K562 (cell line): ENCODE results near the gene CALML4. TPM values are rescaled to one million over a fixed set of nuclear protein-coding genes. Genes with fewer than 3 reads are reported as not detected.

Source experiments
- ATAC-seq: fragments of 200-7000 bp; cut with Tn5 transposase; 3 replicates; pipeline ENCODE4 v1.9.1; 2020; ENCODE audit warnings: moderate library complexity
- BruUV-seq: library from RNA; stranded (reverse); fragments of 400-500 nt; replicated peaks from 2 replicates; lab custom pipeline; 2021; lab: Mats Ljungman, UMichigan
- CTCF ChIA-PET: fragments of 300-600 bp; formaldehyde crosslinking; extraction: SDS; loops from one replicate; lab custom pipeline; 2021; ENCODE audit warnings: low intra/inter-chr PET ratio; lab: Yijun Ruan, JAX
- POLR2A ChIA-PET: fragments of 300-600, 350-650 bp; sonication (Branson Sonifier 250); formaldehyde crosslinking; extraction: SDS; loops from one replicate; lab custom pipeline; 2021; ENCODE audit warnings: antibody characterized with exemption, inconsistent platforms; lab: Yijun Ruan, JAX
- DNase-seq, 4 experiments: peaks; one replicate each; pipeline versions ENCODE4 v3.0.0 to v3.0.0-alpha.2; 2011 to 2018; ENCODE audit warnings: low spot score in 3 of 4, mixed read lengths in 3 of 4; ENCODE audit errors: extremely low read depth in 1 of 4
- FAIRE-seq: peaks from 2 replicates; lab custom pipeline; 2011; peaks lifted over from hg19 to GRCh38; lab: Jason Lieb, UNC
- H2AFZ ChIP-seq: 2 replicates; pipeline ENCODE4 v1.6.0; 2011; ENCODE audit warnings: low read depth, low read length, control low read depth, inconsistent platforms
- H3K27ac ChIP-seq: fragments of 200-600 bp; 3 replicates; pipeline ENCODE4 v1.8.0; 2011; ENCODE audit warnings: low read depth, mild to moderate bottlenecking, control low read depth, inconsistent platforms, low read length, moderate library complexity, mixed read lengths; ENCODE audit errors: extremely low read depth
- H3K27me3 ChIP-seq, 2 experiments: fragments of 300-600 bp in 1 of 2; 2 replicates in 1 of 2; 3 replicates in 1 of 2; pipeline versions ENCODE4 v1.6.0 to v1.8.0; 2011; ENCODE audit warnings: inconsistent platforms in 2 of 2, low read length in 2 of 2, mild to moderate bottlenecking in 1 of 2, mixed read lengths in 1 of 2, moderate library complexity in 1 of 2; ENCODE audit not compliant: control insufficient read depth in 2 of 2, insufficient read depth in 2 of 2
- H3K36me3 ChIP-seq: fragments of 300-600 bp; 3 replicates; pipeline ENCODE4 v1.8.0; 2011; ENCODE audit warnings: mild to moderate bottlenecking, low read length, inconsistent platforms; ENCODE audit not compliant: control insufficient read depth, insufficient read depth
- H3K4me1 ChIP-seq, 2 experiments: fragments of 200-600 bp in 1 of 2; replicated peaks in 1 of 2; 2 replicates in 1 of 2; 3 replicates in 1 of 2; pipeline versions ENCODE4 v1.5.1 to v1.8.0; 2011; ENCODE audit warnings: inconsistent platforms in 2 of 2, low read length in 2 of 2, mild to moderate bottlenecking in 1 of 2, mixed read lengths in 1 of 2, moderate library complexity in 1 of 2; ENCODE audit not compliant: control insufficient read depth in 2 of 2, insufficient read depth in 2 of 2
- H3K4me2 ChIP-seq: 2 replicates; pipeline ENCODE4 v1.6.1; 2011; ENCODE audit warnings: low read length, control low read depth, inconsistent platforms, mixed read lengths; ENCODE audit not compliant: insufficient read depth
- H3K4me3 ChIP-seq: fragments of 200-600 bp; sonication (generic), shearing (Covaris generic); 2 replicates; pipeline ENCODE4 v1.5.1; 2016; ENCODE audit warnings: control low read depth, inconsistent platforms
- H3K79me2 ChIP-seq: fragments of 200-600 bp; 3 replicates; pipeline ENCODE4 v1.8.0; 2011; ENCODE audit warnings: low read length, inconsistent platforms; ENCODE audit not compliant: control insufficient read depth, insufficient read depth
- H3K9ac ChIP-seq, 2 experiments: 2 replicates each; pipeline versions ENCODE4 v1.6.0 to v1.6.1; 2011; ENCODE audit warnings: low read depth in 2 of 2, low read length in 2 of 2, control low read depth in 1 of 2, inconsistent platforms in 1 of 2, mild to moderate bottlenecking in 1 of 2, mixed read lengths in 1 of 2; ENCODE audit not compliant: insufficient read depth in 1 of 2
- H3K9me1 ChIP-seq: one replicate; pipeline ENCODE4 v1.6.0; 2011; ENCODE audit warnings: inconsistent platforms, mild to moderate bottlenecking, low read length, moderate library complexity; ENCODE audit not compliant: control insufficient read depth, insufficient read depth
- H3K9me3 ChIP-seq: replicated peaks from 2 replicates; pipeline ENCODE4 v1.5.1; 2011; ENCODE audit warnings: low read depth, low read length, inconsistent platforms; ENCODE audit not compliant: control insufficient read depth, insufficient read depth
- H4K20me1 ChIP-seq: replicated peaks from 2 replicates; pipeline ENCODE4 v1.6.1; 2011; ENCODE audit warnings: low read length, inconsistent platforms, mixed read lengths; ENCODE audit not compliant: control insufficient read depth, insufficient read depth
- CTBP1 ChIP-seq: fragments of 450-650 bp; IDR thresholded peaks from 2 replicates; pipeline ENCODE4 v1.6.1; 2016; ENCODE audit warnings: borderline replicate concordance
- DPF2 ChIP-seq: fragments of 450-650 bp; IDR thresholded peaks from 2 replicates; pipeline ENCODE4 v1.6.1; 2016
- FOXM1 ChIP-seq, 2 experiments: fragments of 450-650 bp in 1 of 2; sonication (generic) in 1 of 2; formaldehyde crosslinking in 1 of 2; IDR thresholded peaks; 2 replicates each; pipeline versions ENCODE4 v1.6.1 to v1.9.0; 2017 to 2022; ENCODE audit warnings: low read depth in 2 of 2, mild to moderate bottlenecking in 2 of 2, missing genetic modification reagents in 1 of 2, moderate library complexity in 1 of 2
- MCM7 ChIP-seq, 2 experiments: fragments of 450-650 bp; IDR thresholded peaks; 2 replicates each; pipeline ENCODE4 v1.6.1; 2016 to 2018
- MEIS2 ChIP-seq: fragments of 450-650 bp; IDR thresholded peaks from 2 replicates; pipeline ENCODE4 v1.6.1; 2014; ENCODE audit warnings: mild to moderate bottlenecking; ENCODE audit not compliant: partially characterized antibody
- NFYB ChIP-seq: IDR thresholded peaks from 2 replicates; pipeline ENCODE4 v1.6.1; 2011; ENCODE audit warnings: mild to moderate bottlenecking, moderate library complexity; ENCODE audit not compliant: insufficient read length; ENCODE audit errors: extremely low read depth
- RBM25 ChIP-seq: fragments of 200-400 bp; formaldehyde crosslinking; IDR thresholded peaks from 2 replicates; pipeline ENCODE4 v1.6.1; 2018; ENCODE audit warnings: low read length, low read depth, moderate library complexity; ENCODE audit not compliant: severe bottlenecking
- WGBS: fragments of 100-300 bp; shearing (Covaris generic); methylation state at CpG from one replicate; pipeline ENCODE4 v1.1.6; 2016; ENCODE audit warnings: low coverage, mixed read lengths; ENCODE audit not compliant: insufficient coverage; ENCODE audit errors: missing lambda C conversion rate; 5-methylcytosine and 5-hydroxymethylcytosine counted together
- in situ Hi-C: fragments of 300-500 bp; cut with MboI; formaldehyde crosslinking; loops from 4 replicates; pipeline ENCODE4 v1.15.0; 2018; ENCODE audit warnings: inconsistent platforms, mixed read lengths
- intact Hi-C: fragments of 100-400 bp; cut with micrococcal nuclease; formaldehyde crosslinking; loops from 2 replicates; pipeline ENCODE4 v1.14.2; 2022
- polyA plus RNA-seq, 8 experiments: library from polyadenylated mRNA; depleted of rRNA in 4 of 8; stranded (reverse) in 5 of 8; unstranded in 3 of 8; fragments of >200 nt; fragmentation: Nextera tagmentation in 2 of 8; fragmentation: Illumina TruSeq in 1 of 8; extraction: Ambion mirVana in 2 of 8; extraction: Trizol in 1 of 8; gene quantifications; 2 replicates each; pipeline versions ENCODE4 v1.2.1 to v1.2.3, GENCODE V29; 2011 to 2014; ENCODE audit warnings: inconsistent platforms in 1 of 8, missing spikeins in 1 of 8
- total RNA-seq, 7 experiments: library from RNA; depleted of rRNA in 6 of 7; stranded (reverse); fragments of >200 nt in 6 of 7; fragmentation: Illumina TruSeq in 2 of 7; extraction: Trizol in 2 of 7; gene quantifications; 2 replicates each; pipeline versions ENCODE4 v1.2.1 to v1.2.3, GENCODE V29; 2011 to 2021; ENCODE audit warnings: low replicate concordance in 1 of 7
- TF ChIP-seq, protein P1 (sequence below): fragments of 450-650 bp; IDR thresholded peaks from 2 replicates; pipeline ENCODE4 v1.6.1; 2018; ENCODE audit not compliant: partially characterized antibody
- TF ChIP-seq, protein P2 (sequence below): fragments of 450-650 bp; IDR thresholded peaks from 2 replicates; pipeline ENCODE4 v1.6.1; 2016; ENCODE audit warnings: antibody characterized with exemption

The CALML4 gene
- total and polyA plus RNA-seq, 9 of the 15 experiments (the other 6 are each of a cell fraction or from before 2014, with no cell fraction given): 2.8 to 30.6 (median 15.5) TPM

DNA sequence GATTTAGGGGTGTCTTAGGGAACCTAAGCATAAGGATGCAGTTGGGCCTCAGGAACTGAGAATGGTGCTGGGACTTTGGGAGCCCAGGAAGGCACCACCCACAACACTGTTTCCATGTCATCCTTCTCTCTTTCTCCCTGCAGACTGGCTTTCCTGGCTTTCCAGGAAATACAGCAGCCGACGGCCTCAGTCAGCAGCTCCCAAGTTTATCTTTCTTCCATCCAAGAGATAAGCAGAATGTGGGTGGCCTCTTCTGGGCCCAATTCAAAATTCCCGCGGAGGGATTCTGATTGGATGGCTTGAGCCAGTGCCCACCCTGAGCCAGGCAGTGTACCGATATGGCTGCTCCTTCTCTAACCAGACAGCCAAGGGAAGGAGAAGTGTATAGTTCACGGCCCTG is 28.9 kb upstream of the CALML4 start:
- ATAC-seq: no peak
- TF ChIP-seq RBM25: no peak
- TF ChIP-seq, protein P1, sequence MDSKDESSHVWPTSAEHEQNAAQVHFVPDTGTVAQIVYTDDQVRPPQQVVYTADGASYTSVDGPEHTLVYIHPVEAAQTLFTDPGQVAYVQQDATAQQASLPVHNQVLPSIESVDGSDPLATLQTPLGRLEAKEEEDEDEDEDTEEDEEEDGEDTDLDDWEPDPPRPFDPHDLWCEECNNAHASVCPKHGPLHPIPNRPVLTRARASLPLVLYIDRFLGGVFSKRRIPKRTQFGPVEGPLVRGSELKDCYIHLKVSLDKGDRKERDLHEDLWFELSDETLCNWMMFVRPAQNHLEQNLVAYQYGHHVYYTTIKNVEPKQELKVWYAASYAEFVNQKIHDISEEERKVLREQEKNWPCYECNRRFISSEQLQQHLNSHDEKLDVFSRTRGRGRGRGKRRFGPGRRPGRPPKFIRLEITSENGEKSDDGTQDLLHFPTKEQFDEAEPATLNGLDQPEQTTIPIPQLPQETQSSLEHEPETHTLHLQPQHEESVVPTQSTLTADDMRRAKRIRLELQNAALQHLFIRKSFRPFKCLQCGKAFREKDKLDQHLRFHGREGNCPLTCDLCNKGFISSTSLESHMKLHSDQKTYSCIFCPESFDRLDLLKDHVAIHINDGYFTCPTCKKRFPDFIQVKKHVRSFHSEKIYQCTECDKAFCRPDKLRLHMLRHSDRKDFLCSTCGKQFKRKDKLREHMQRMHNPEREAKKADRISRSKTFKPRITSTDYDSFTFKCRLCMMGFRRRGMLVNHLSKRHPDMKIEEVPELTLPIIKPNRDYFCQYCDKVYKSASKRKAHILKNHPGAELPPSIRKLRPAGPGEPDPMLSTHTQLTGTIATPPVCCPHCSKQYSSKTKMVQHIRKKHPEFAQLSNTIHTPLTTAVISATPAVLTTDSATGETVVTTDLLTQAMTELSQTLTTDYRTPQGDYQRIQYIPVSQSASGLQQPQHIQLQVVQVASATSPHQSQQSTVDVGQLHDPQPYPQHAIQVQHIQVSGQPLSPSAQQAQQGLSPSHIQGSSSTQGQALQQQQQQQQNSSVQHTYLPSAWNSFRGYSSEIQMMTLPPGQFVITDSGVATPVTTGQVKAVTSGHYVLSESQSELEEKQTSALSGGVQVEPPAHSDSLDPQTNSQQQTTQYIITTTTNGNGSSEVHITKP: peak; percentile 20
- TF ChIP-seq, protein P2, sequence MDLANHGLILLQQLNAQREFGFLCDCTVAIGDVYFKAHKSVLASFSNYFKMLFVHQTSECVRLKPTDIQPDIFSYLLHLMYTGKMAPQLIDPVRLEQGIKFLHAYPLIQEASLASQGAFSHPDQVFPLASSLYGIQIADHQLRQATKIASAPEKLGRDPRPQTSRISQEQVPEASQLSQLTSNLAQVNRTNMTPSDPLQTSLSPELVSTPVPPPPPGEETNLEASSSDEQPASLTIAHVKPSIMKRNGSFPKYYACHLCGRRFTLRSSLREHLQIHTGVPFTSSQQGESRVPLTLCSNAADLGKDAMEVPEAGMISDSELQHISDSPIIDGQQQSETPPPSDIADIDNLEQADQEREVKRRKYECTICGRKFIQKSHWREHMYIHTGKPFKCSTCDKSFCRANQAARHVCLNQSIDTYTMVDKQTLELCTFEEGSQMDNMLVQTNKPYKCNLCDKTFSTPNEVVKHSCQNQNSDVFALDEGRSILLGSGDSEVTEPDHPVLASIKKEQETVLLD: no peak
- 0 out of 2 replicates have a peak, but pooled peaks have one; percentile 13 for TF ChIP-seq DPF2
- TF ChIP-seq MEIS2: peak; percentile 2
- peak; percentile 33 for TF ChIP-seq NFYB
- TF ChIP-seq CTBP1: 0 out of 2 replicates have a peak, but pooled peaks have one; percentile 16
- TF ChIP-seq MCM7 (IDR thresholded peaks at IDR 0.05): no peak
- TF ChIP-seq FOXM1 (IDR thresholded peaks at IDR 0.05; ENCODE audit: low read depth): peak; percentile 59; the same call in 1 of the 2 replicates
- no peak for TF ChIP-seq FOXM1 (CRISPR knock-in tag; IDR thresholded peaks at IDR 0.05; ENCODE audit: low read depth)
- no peak for FAIRE-seq

More for the DNA sequence above, 28.9 kb upstream of the CALML4 start:
- Histone ChIP-seq H3K4me3 (no peak overlapping the region), H3K4me2 (peak overlapping the region; percentile 57), H2AFZ (peak overlapping the region; percentile 71), H3K9me3 (no peaks in the 10 kb centered on the region), H3K79me2 (peaks cover 4% of the 10 kb centered on the region), H3K27me3 (no peaks in the 10 kb centered on the region), H4K20me1 (no peaks in the 10 kb centered on the region), H3K36me3 (no peaks in the 10 kb centered on the region), H3K9me1 (no peaks in the 10 kb centered on the region), H3K27ac (no peak overlapping the region), H3K4me1 (peaks cover 20 to 26% of the 10 kb centered on the region in 2 experiments), H3K9ac (peak overlapping the region in 1 of 2 experiments; percentile 1; a peak in 1 of 4 replicates)
- no TSS peak for BruUV-seq
- ChIA-PET POLR2A (interaction anchor here (2.2 kb wide), 1 partner anchor 19 kb away, joined by 8 read pairs; no protein-coding TSS in a partner anchor), CTCF (no interaction called here)
- WGBS: 16% methylated on average over 6 of the region's 6 CpGs
- intact Hi-C loops: no loop called here
- peak in 1 of 4 experiments; percentile 39 for DNase-seq
- in situ Hi-C loops: no loop called here
